Testis (tissue), 2 donors: Measurements from ENCODE around the gene RAPH1.

Experiments
- POLR2A ChIP-seq: fragments of 450-650 bp; IDR thresholded peaks from one replicate; pipeline ENCODE4 v1.6.1; 2017; ENCODE audit warnings: antibody characterized with exemption, mild to moderate bottlenecking, moderate library complexity
- TF ChIP-seq, protein P1 (sequence below), 3 experiments: fragments of 450-650 bp in 2 of 3; fragments of 200-600 bp in 1 of 3; sonication (generic) in 1 of 3; IDR thresholded peaks; one replicate each; pipeline ENCODE4 v1.5.1; 2016 to 2019; ENCODE audit warnings: antibody characterized with exemption in 3 of 3, mild to moderate bottlenecking in 2 of 3, moderate library complexity in 1 of 3

GRCh38 chr2:203569677-203570316 is 34.7 kb upstream of the RAPH1 start:
- TF ChIP-seq, protein P1, sequence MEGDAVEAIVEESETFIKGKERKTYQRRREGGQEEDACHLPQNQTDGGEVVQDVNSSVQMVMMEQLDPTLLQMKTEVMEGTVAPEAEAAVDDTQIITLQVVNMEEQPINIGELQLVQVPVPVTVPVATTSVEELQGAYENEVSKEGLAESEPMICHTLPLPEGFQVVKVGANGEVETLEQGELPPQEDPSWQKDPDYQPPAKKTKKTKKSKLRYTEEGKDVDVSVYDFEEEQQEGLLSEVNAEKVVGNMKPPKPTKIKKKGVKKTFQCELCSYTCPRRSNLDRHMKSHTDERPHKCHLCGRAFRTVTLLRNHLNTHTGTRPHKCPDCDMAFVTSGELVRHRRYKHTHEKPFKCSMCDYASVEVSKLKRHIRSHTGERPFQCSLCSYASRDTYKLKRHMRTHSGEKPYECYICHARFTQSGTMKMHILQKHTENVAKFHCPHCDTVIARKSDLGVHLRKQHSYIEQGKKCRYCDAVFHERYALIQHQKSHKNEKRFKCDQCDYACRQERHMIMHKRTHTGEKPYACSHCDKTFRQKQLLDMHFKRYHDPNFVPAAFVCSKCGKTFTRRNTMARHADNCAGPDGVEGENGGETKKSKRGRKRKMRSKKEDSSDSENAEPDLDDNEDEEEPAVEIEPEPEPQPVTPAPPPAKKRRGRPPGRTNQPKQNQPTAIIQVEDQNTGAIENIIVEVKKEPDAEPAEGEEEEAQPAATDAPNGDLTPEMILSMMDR (IDR thresholded peaks at IDR 0.05), result no peak
- no peak for TF ChIP-seq POLR2A
